Pancreas (tissue), 10 donors: ENCODE measurements around the gene SORBS2. TPM values are rescaled to one million over a fixed set of nuclear protein-coding genes. Genes with fewer than 3 reads are reported as not detected.

Source experiments
- ATAC-seq, 4 donors: fragments of 200-7000 bp; cut with Tn5 transposase; one replicate each; pipeline versions ENCODE4 v1.8.0 to v1.9.1; 2020; ENCODE audit warnings: mild to moderate bottlenecking in 4 of 4, moderate library complexity in 4 of 4
- DNase-seq, 6 donors: peaks; one replicate each; pipeline ENCODE4 v3.0.0-alpha.2; 2020
- FAIRE-seq: peaks from 2 replicates; lab custom pipeline; 2012; peaks lifted over from hg19 to GRCh38; lab: Jason Lieb, UNC
- H3K27ac ChIP-seq, 4 donors: fragments of 200-600 bp; sonication (generic); 1 replicate in 3 of 4; 2 replicates in 1 of 4; pipeline versions ENCODE4 v1.5.0 to v1.8.0; 2020
- H3K27me3 ChIP-seq, 4 donors: fragments of 200-600 bp; one replicate each; pipeline ENCODE4 v1.8.0; 2021
- H3K36me3 ChIP-seq, 3 donors: fragments of 200-600 bp; sonication (generic) in 1 of 3; one replicate each; pipeline versions ENCODE4 v1.5.0 to v1.8.0; 2020 to 2021
- H3K4me1 ChIP-seq, 3 donors: fragments of 200-600 bp; one replicate each; pipeline ENCODE4 v1.8.0; 2021
- H3K4me3 ChIP-seq, 4 donors: fragments of 200-600 bp; sonication (generic) in 2 of 4; one replicate each; pipeline versions ENCODE4 v1.5.0 to v1.8.0; 2020 to 2021
- H3K9me3 ChIP-seq, 4 donors: fragments of 200-600 bp; one replicate each; pipeline ENCODE4 v1.8.0; 2021
- CTCF ChIP-seq, 4 donors: fragments of 200-600 bp; sonication (generic) in 3 of 4; IDR thresholded peaks; one replicate each; pipeline versions ENCODE4 v1.5.0 to v1.8.0; 2021; ENCODE audit warnings: antibody characterized with exemption in 4 of 4
- WGBS, 2 donors: extraction: QIAGEN DNeasy Blood & Tissue Kit; methylation state at CpG; one replicate each; pipeline ENCODE4 v1.1.7; 2013; 5-methylcytosine and 5-hydroxymethylcytosine counted together
- intact Hi-C, 3 donors: fragments of 100-400 bp; cut with DNase I; formaldehyde crosslinking; loops; one replicate each; pipeline versions ENCODE4 v1.11.1 to v1.14.2; 2022
- polyA plus RNA-seq, 2 donors: library from polyadenylated mRNA; stranded (reverse); fragments of 200-250 nt; gene quantifications; one replicate each; pipeline ENCODE4 v1.2.3, GENCODE V29; 2013
- total RNA-seq, 6 donors: library from RNA; stranded (reverse); fragmentation: NEBNext Ultra II Directional in 4 of 6; extraction: Animal tissue kit (Norgen Biotek cat#: 25700) in 4 of 6; gene quantifications; one replicate each; pipeline versions ENCODE4 v1.2.1 to v1.2.4, GENCODE V29; 2021 to 2023
- donor health status: healthy with polysubstance abuse.
- donor health status: DM: no; HTN: no; CAD: no; lungs with moderate emphysema.
- donor health status: DM: no; HTN: no; CAD: no.
- donor health status: control.
- donor health status: control.
- donor health status: Bipolar disorder and iron deficiency.
- donor health status: DM: yes; HTN: yes; CAD: no.
- donor health status: DM: no; HTN: no; CAD: no.
- donor health status: DM: no; HTN: no; CAD: no.
- donor health status: DM: yes; HTN: yes; CAD: no.

Gene SORBS2
- total and polyA plus RNA-seq, 8 donors = 61.7 to 245 (median 140) TPM

- no peak for FAIRE-seq
Measured at GRCh38 chr4:185576962-185577950, 234.7 kb downstream of the SORBS2 start.

GRCh38 chr4:185576314-185576961 is 235.6 kb downstream of the SORBS2 start:
- H3K9me3 ChIP-seq = no peaks in the 10 kb centered on the region
- FAIRE-seq (no peak), ATAC-seq (peak in 3 of 4 donors; percentile 31 to 61 (median 56)), DNase-seq (no peak)
- peaks cover 0 to 4% (median 0%) of the 10 kb centered on the region in 3 donors for H3K4me1 ChIP-seq
- intact Hi-C loops = no loop called here
- H3K27me3 ChIP-seq = no peaks in the 10 kb centered on the region
- H3K4me3 ChIP-seq = no peak overlapping the region
- H3K27ac ChIP-seq = peak overlapping the region in 2 of 4 donors; percentile 35 to 55
- no peaks in the 10 kb centered on the region for H3K36me3 ChIP-seq
- WGBS, 2 donors = 49 to 58% methylated on average over 9 of the region's 9 CpGs
- TF ChIP-seq CTCF (IDR thresholded peaks at IDR 0.05) = no peak

More at GRCh38 chr4:185576962-185577950, 234.7 kb downstream of the SORBS2 start:
- no peak for DNase-seq
- peak in 2 of 4 donors; percentile 19 to 32 for ATAC-seq
- 63 to 67% methylated on average over 8 of the region's 8 CpGs for WGBS, 2 donors
- no peak overlapping the region for H3K4me3 ChIP-seq
- H3K27ac ChIP-seq = peak overlapping the region in 3 of 4 donors; percentile 7 to 55 (median 35)
- peaks cover 0 to 4% (median 0%) of the 10 kb centered on the region in 3 donors for H3K4me1 ChIP-seq
- no peak for TF ChIP-seq CTCF (IDR thresholded peaks at IDR 0.05)
- H3K27me3 ChIP-seq = no peaks in the 10 kb centered on the region
- H3K36me3 ChIP-seq = no peaks in the 10 kb centered on the region
- intact Hi-C loops = no loop called here
- no peaks in the 10 kb centered on the region for H3K9me3 ChIP-seq

GRCh38 chr4:185573651-185574199 is 238.3 kb downstream of the SORBS2 start:
- intact Hi-C loops = no loop called here
- no peak for TF ChIP-seq CTCF (IDR thresholded peaks at IDR 0.05)
- WGBS, 2 donors = 73 to 77% methylated on average over 10 of the region's 10 CpGs
- FAIRE-seq (no peak), DNase-seq (no peak), ATAC-seq (peak; percentile 51 to 77 (median 71))
- H3K36me3 ChIP-seq = no peaks in the 10 kb centered on the region
- H3K27me3 ChIP-seq = no peaks in the 10 kb centered on the region
- no peak overlapping the region for H3K4me3 ChIP-seq
- no peaks in the 10 kb centered on the region for H3K9me3 ChIP-seq
- H3K27ac ChIP-seq = no peak overlapping the region
- peaks cover 0 to 5% (median 0%) of the 10 kb centered on the region in 3 donors for H3K4me1 ChIP-seq

- intact Hi-C loops = no loop called here
- ATAC-seq (no peak), FAIRE-seq (no peak), DNase-seq (no peak)
- TF ChIP-seq CTCF (IDR thresholded peaks at IDR 0.05) = no peak
- Histone ChIP-seq H3K27me3 (no peaks in the 10 kb centered on the region), H3K9me3 (no peaks in the 10 kb centered on the region), H3K4me1 (peaks cover 0 to 24% (median 9%) of the 10 kb centered on the region in 3 donors), H3K27ac (no peak overlapping the region), H3K4me3 (no peak overlapping the region), H3K36me3 (no peaks in the 10 kb centered on the region)
- 71% methylated on average over 3 of the region's 3 CpGs for WGBS, 2 donors
Measured at GRCh38 chr4:185570727-185571126, 241.3 kb downstream of the SORBS2 start.
